Measurements from ENCODE around the gene F11R.

DNA sequence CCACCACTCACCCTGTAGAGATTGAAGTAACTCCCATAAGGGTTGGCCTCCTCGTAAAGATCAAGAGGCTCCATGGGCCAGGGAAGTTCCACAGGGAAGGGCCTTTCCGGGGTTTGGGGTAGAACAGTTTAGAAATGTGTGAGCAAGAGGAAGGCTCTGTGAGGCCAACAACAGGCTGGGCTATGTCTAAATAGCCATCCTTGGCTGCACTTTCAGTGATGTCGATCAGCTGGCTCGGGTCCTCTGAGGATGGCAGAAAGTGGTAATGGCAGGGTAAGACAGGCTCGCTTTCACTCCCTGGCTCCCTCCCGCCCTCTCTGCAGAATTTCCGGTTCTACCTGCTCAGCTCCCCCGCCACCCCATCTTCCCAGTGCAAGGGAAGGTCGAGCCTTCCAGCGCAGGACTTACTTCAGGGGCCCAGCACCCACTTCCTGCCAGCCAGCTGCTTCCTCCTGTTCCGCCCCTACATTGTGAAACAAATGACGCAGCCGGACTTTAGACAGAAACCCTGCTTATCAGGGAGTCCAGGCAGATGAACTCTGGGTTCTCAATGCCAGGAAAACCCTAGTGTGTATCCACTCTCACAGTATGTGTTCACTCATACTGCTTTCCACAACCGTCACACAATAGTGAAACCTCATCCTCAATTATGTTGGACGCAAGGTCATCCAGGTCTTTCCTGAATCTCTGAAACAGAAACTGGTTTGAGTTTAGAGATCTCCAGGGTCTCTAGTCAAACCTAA, 7.3 kb downstream of the F11R start:
- TF ChIP-seq POLR2A (IDR thresholded peaks at IDR 0.05) (peak in 1 of 2 donors; percentile 14), CTCF (IDR thresholded peaks at IDR 0.05) (no peak)

Data from uterus (tissue), 2 donors.